Fibroblast of lung (primary cell): Measurements from ENCODE around the gene FBXO31. TPM values are rescaled to one million over a fixed set of nuclear protein-coding genes. Genes with fewer than 3 reads are reported as not detected.

Experiments
- DNase-seq, 2 donors: peaks; one replicate each; pipeline versions ENCODE4 v3.0.0 to v3.0.0-alpha.2; 2010; ENCODE audit warnings: low read depth in 2 of 2
- H2AFZ ChIP-seq: 2 replicates; pipeline ENCODE4 v1.5.1; 2012; ENCODE audit warnings: low read length, control low read depth, inconsistent platforms
- H3K27ac ChIP-seq: 2 replicates; pipeline ENCODE4 v1.5.1; 2011; ENCODE audit warnings: low read length, control low read depth; ENCODE audit not compliant: insufficient read depth
- H3K27me3 ChIP-seq: 2 replicates; pipeline ENCODE4 v1.5.1; 2011; ENCODE audit warnings: mild to moderate bottlenecking, low read length; ENCODE audit not compliant: control insufficient read depth, insufficient read depth
- H3K36me3 ChIP-seq: 2 replicates; pipeline ENCODE4 v1.5.1; 2011; ENCODE audit warnings: low read length; ENCODE audit not compliant: control insufficient read depth, insufficient read depth
- H3K4me1 ChIP-seq: 2 replicates; pipeline ENCODE4 v1.5.1; 2011; ENCODE audit warnings: low read length; ENCODE audit not compliant: control insufficient read depth, insufficient read depth; ENCODE audit errors: extremely low read depth
- H3K4me2 ChIP-seq: 2 replicates; pipeline ENCODE4 v1.5.1; 2011; ENCODE audit warnings: low read length, control low read depth; ENCODE audit not compliant: insufficient read depth; ENCODE audit errors: extremely low read depth
- H3K4me3 ChIP-seq, 4 experiments: fragments of 200-600 bp in 1 of 4; sonication (generic) in 1 of 4; replicated peaks in 1 of 4; 2 replicates each; pipeline ENCODE4 v1.5.1; 2011 to 2016; ENCODE audit warnings: low read length in 4 of 4, low read depth in 3 of 4, mild to moderate bottlenecking in 3 of 4, control low read depth in 2 of 4, inconsistent platforms in 1 of 4, mixed read lengths in 1 of 4; ENCODE audit not compliant: insufficient read depth in 1 of 4; ENCODE audit errors: control extremely low read depth in 1 of 4
- H3K79me2 ChIP-seq: 2 replicates; pipeline ENCODE4 v1.5.1; 2012; ENCODE audit warnings: mild to moderate bottlenecking, low read length, inconsistent platforms; ENCODE audit not compliant: control insufficient read depth, insufficient read depth
- H3K9ac ChIP-seq: 2 replicates; pipeline ENCODE4 v1.5.1; 2011; ENCODE audit warnings: mild to moderate bottlenecking, low read length, control low read depth; ENCODE audit not compliant: insufficient read depth
- H3K9me3 ChIP-seq: 2 replicates; pipeline ENCODE4 v1.5.1; 2012; ENCODE audit warnings: low read depth, low read length; ENCODE audit not compliant: control insufficient read depth, insufficient read depth
- H4K20me1 ChIP-seq: 2 replicates; pipeline ENCODE4 v1.5.1; 2011; ENCODE audit warnings: low read length; ENCODE audit not compliant: control insufficient read depth, insufficient read depth; ENCODE audit errors: extremely low read depth
- CTCF ChIP-seq, 2 donors: IDR thresholded peaks in 1 of 2; conservative IDR thresholded peaks in 1 of 2; 1 replicate in 1 of 2; 2 replicates in 1 of 2; pipeline ENCODE4 v1.5.1; 2011 to 2012; ENCODE audit warnings: low read length in 2 of 2, control low read depth in 1 of 2, inconsistent platforms in 1 of 2, low read depth in 1 of 2, mild to moderate bottlenecking in 1 of 2
- EZH2 ChIP-seq: IDR thresholded peaks from 2 replicates; pipeline ENCODE4 v1.5.1; 2012; ENCODE audit warnings: low read length, control low read depth, mild to moderate bottlenecking; ENCODE audit errors: missing control alignments
- polyA plus RNA-seq, 2 donors: library from polyadenylated mRNA; depleted of rRNA in 1 of 2; stranded (reverse) in 1 of 2; unstranded in 1 of 2; fragments of >200 nt; gene quantifications; 2 replicates each; pipeline ENCODE4 v1.2.1, GENCODE V29; 2011 to 2012; ENCODE audit warnings: missing spikeins in 1 of 2
- total RNA-seq: library from RNA; depleted of rRNA; stranded (reverse); fragments of >200 nt; gene quantifications from 2 replicates; pipeline ENCODE4 v1.2.1, GENCODE V29; 2014

The FBXO31 gene
- total and polyA plus RNA-seq, 2 donors (not counting 1 experiment from before 2014, with no cell fraction given) = 17.6 to 40.3 TPM

GRCh38 chr16:87297918-87298631 lies 85.5 kb downstream of the FBXO31 start:
- Histone ChIP-seq H3K4me2 (no peak overlapping the region), H3K79me2 (no peaks in the 10 kb centered on the region), H3K36me3 (no peaks in the 10 kb centered on the region), H4K20me1 (no peaks in the 10 kb centered on the region), H2AFZ (no peak overlapping the region), H3K9ac (no peak overlapping the region), H3K9me3 (no peaks in the 10 kb centered on the region), H3K27ac (no peak overlapping the region), H3K27me3 (no peaks in the 10 kb centered on the region), H3K4me1 (no peaks in the 10 kb centered on the region), H3K4me3 (no peak overlapping the region)
- peak in 1 of 2 donors; percentile 18 for DNase-seq
- TF ChIP-seq CTCF (conservative IDR thresholded peaks at IDR 0.05 in 1 of 2, IDR thresholded peaks at IDR 0.05 in 1 of 2; ENCODE audit: low read depth in 1 of 2, low read length in 2 of 2) (peak; percentile 51 to 63), EZH2 (no peak)

- no peaks in the 10 kb centered on the region for H3K79me2 ChIP-seq
- no peak overlapping the region for H3K4me2 ChIP-seq
- TF ChIP-seq EZH2 (no peak), CTCF (conservative IDR thresholded peaks at IDR 0.05 in 1 of 2, IDR thresholded peaks at IDR 0.05 in 1 of 2; ENCODE audit: low read depth in 1 of 2, low read length in 2 of 2) (no peak)
- no peaks in the 10 kb centered on the region for H4K20me1 ChIP-seq
- no peak for DNase-seq
- no peak overlapping the region for H3K4me3 ChIP-seq
- H3K4me1 ChIP-seq = no peaks in the 10 kb centered on the region
- H3K36me3 ChIP-seq = no peaks in the 10 kb centered on the region
- no peak overlapping the region for H2AFZ ChIP-seq
- no peak overlapping the region for H3K9ac ChIP-seq
- H3K27me3 ChIP-seq = no peaks in the 10 kb centered on the region
- no peak overlapping the region for H3K27ac ChIP-seq
- no peaks in the 10 kb centered on the region for H3K9me3 ChIP-seq
Measured at GRCh38 chr16:87297407-87297806, 86.2 kb downstream of the FBXO31 start.

GRCh38 chr16:87295661-87296531 lies 87.7 kb downstream of the FBXO31 start:
- Histone ChIP-seq H3K9me3 (no peaks in the 10 kb centered on the region), H3K79me2 (no peaks in the 10 kb centered on the region), H3K27me3 (no peaks in the 10 kb centered on the region), H3K4me2 (no peak overlapping the region), H3K9ac (no peak overlapping the region), H3K27ac (no peak overlapping the region), H2AFZ (no peak overlapping the region), H3K4me3 (no peak overlapping the region), H4K20me1 (no peaks in the 10 kb centered on the region), H3K36me3 (no peaks in the 10 kb centered on the region), H3K4me1 (no peaks in the 10 kb centered on the region)
- no peak for TF ChIP-seq EZH2
- TF ChIP-seq CTCF (conservative IDR thresholded peaks at IDR 0.05 in 1 of 2, IDR thresholded peaks at IDR 0.05 in 1 of 2; ENCODE audit: low read depth in 1 of 2, low read length in 2 of 2) = no peak
- no peak for DNase-seq
